PC-9 (cell line): ENCODE results near the gene AEBP1.

Experiments
- EZH2 ChIP-seq: fragments of 200-600 bp; sonication (generic); IDR thresholded peaks from 2 replicates; pipeline ENCODE4 v1.8.0; 2017; ENCODE audit warnings: antibody characterized with exemption, low read depth
- TF ChIP-seq, protein P1 (sequence below): fragments of 200-600 bp; sonication (generic); conservative IDR thresholded peaks from 2 replicates; pipeline ENCODE4 v1.6.1; 2017; ENCODE audit warnings: mixed run types, antibody characterized with exemption, mild to moderate bottlenecking, moderate library complexity

DNA sequence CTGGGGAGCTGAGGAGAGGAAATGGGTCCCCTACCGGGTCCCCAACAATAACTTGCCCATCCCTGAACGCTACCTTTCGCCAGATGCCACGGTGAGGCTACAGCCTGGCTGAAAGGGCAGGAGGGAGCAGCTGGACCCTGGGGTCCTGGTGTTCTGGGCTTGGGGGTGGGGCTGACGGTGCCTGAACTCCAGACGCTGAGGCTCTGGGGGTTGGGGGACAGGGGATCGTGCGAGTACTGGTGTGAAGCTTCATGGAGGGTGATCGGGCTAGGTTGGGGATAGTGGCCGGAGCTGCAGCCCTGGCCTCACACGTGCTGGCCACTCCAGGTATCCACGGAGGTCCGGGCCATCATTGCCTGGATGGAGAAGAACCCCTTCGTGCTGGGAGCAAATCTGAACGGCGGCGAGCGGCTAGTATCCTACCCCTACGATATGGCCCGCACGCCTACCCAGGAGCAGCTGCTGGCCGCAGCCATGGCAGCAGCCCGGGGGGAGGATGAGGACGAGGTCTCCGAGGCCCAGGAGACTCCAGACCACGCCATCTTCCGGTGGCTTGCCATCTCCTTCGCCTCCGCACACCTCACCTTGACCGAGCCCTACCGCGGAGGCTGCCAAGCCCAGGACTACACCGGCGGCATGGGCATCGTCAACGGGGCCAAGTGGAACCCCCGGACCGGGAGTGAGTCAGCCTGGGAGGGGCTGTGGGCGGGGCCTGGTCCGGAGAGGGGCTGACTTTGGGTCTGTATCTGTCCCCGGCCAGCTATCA, 8.3 kb downstream of the AEBP1 start:
- TF ChIP-seq, protein P1, sequence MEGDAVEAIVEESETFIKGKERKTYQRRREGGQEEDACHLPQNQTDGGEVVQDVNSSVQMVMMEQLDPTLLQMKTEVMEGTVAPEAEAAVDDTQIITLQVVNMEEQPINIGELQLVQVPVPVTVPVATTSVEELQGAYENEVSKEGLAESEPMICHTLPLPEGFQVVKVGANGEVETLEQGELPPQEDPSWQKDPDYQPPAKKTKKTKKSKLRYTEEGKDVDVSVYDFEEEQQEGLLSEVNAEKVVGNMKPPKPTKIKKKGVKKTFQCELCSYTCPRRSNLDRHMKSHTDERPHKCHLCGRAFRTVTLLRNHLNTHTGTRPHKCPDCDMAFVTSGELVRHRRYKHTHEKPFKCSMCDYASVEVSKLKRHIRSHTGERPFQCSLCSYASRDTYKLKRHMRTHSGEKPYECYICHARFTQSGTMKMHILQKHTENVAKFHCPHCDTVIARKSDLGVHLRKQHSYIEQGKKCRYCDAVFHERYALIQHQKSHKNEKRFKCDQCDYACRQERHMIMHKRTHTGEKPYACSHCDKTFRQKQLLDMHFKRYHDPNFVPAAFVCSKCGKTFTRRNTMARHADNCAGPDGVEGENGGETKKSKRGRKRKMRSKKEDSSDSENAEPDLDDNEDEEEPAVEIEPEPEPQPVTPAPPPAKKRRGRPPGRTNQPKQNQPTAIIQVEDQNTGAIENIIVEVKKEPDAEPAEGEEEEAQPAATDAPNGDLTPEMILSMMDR, result no peak
- TF ChIP-seq EZH2, result no peak
